ACC112 (cell line): ENCODE measurements around the gene ST3GAL6.

Experiments
- H2AFZ ChIP-seq: fragments of 200-600 bp; sonication (generic); one replicate; pipeline ENCODE4 v1.6.0; 2017; ENCODE audit warnings: antibody characterized with exemption, low read length; ENCODE audit not compliant: unreplicated experiment
- H3K27ac ChIP-seq: fragments of 200-600 bp; sonication (generic); 2 replicates; pipeline ENCODE4 v1.5.1; 2014; ENCODE audit warnings: low read depth, mild to moderate bottlenecking, antibody characterized with exemption, low read length, moderate library complexity
- H3K27me3 ChIP-seq: fragments of 200-600 bp; sonication (generic); 2 replicates; pipeline ENCODE4 v1.6.1; 2014; ENCODE audit warnings: mild to moderate bottlenecking, antibody characterized with exemption, low read length, moderate library complexity, mixed read lengths; ENCODE audit not compliant: insufficient read depth
- H3K36me3 ChIP-seq: fragments of 200-600 bp; sonication (generic); 2 replicates; pipeline ENCODE4 v1.6.1; 2016; ENCODE audit warnings: mild to moderate bottlenecking, antibody characterized with exemption, low read length, moderate library complexity, mixed read lengths; ENCODE audit not compliant: insufficient read depth
- H3K4me1 ChIP-seq: fragments of 200-600 bp; sonication (generic); one replicate; pipeline ENCODE4 v1.6.1; 2016; ENCODE audit warnings: low read length, mixed read lengths; ENCODE audit not compliant: insufficient read depth, unreplicated experiment, control insufficient read depth
- H3K4me3 ChIP-seq: fragments of 200-600 bp; sonication (generic); 2 replicates; pipeline ENCODE4 v1.5.1; 2014; ENCODE audit warnings: mild to moderate bottlenecking, low read depth, low read length
- H3K79me2 ChIP-seq: fragments of 200-600 bp; sonication (generic); one replicate; pipeline ENCODE4 v1.6.0; 2016; ENCODE audit warnings: low read length; ENCODE audit not compliant: control insufficient read depth, unreplicated experiment, insufficient read depth

Gene ST3GAL6

GRCh38 chr3:98800401-98800800 lies 37.3 kb downstream of the ST3GAL6 start:
- no peak overlapping the region for H3K27ac ChIP-seq

DNA sequence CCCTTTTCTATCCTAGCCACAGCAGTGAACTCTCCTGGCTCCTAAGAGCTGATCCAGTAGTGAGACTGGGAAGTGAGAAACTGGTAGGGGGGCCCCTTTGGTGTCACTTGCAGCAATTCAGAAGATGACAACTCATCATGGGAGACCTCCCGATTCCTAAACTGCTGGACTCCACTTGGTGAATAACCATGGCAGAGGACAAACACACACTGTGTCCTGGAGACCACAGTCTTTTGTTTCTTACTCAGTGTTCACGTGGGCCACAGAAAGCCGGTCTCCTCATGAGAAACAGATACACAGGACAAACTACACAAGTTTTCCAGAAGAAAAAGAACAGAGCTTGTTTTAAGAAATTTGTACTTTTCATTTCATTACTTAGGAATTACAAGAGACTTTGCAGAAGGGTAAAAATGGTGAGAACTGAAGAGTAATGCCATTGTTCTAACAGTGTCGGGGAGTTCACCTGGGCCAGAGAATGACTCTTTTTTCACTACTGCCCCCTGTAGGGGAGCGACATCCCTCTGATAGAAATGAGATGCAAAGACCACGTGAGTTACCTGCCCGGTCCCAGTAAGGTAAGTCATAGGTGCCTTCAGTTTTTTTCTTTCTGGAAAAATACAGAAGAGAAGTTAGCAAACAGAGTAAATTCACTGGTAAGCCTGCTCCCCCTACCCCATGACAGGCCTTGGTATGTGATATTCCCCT lies 38.1 kb downstream of the ST3GAL6 start:
- no peaks in the 10 kb centered on the region for H3K4me1 ChIP-seq
- peaks cover 50% of the 10 kb centered on the region for H3K36me3 ChIP-seq

More at GRCh38 chr3:98800401-98800800, 37.3 kb downstream of the ST3GAL6 start:
- no peaks in the 10 kb centered on the region for H3K27me3 ChIP-seq
- peaks cover 45% of the 10 kb centered on the region for H3K36me3 ChIP-seq
- no peaks in the 10 kb centered on the region for H3K4me1 ChIP-seq
- no peak overlapping the region for H3K4me3 ChIP-seq
- H2AFZ ChIP-seq = no peak overlapping the region
- H3K79me2 ChIP-seq = peaks cover under 1% of the 10 kb centered on the region

DNA sequence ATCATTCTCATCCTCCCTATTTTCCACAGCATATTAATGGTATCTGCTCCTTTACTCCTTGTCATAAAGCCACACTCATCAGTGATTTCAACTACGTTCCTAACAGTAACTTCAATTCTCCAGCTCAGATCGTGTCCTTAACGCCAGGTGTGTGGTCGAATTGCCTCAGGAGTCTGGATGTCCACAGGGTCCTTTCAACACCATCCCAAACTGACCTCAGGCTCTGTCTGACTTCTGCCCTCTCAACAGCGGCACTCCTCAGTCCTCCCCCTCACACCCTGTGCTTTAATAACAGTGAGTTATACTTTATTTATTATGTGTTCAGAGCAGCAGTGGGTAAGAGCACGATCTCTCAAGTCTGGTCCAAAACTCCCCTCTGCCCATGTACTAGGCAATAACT lies 42.4 kb downstream of the ST3GAL6 start:
- peaks cover 13% of the 10 kb centered on the region for H3K79me2 ChIP-seq
- no peak overlapping the region for H3K4me3 ChIP-seq
- no peak overlapping the region for H3K27ac ChIP-seq
- H3K4me1 ChIP-seq = peaks cover 30% of the 10 kb centered on the region
- no peaks in the 10 kb centered on the region for H3K27me3 ChIP-seq
- no peak overlapping the region for H2AFZ ChIP-seq
- peaks cover 67% of the 10 kb centered on the region for H3K36me3 ChIP-seq

More for the DNA sequence above, 38.1 kb downstream of the ST3GAL6 start:
- Histone ChIP-seq H3K4me3 (no peak overlapping the region), H3K27ac (no peak overlapping the region), H2AFZ (no peak overlapping the region), H3K27me3 (no peaks in the 10 kb centered on the region), H3K79me2 (peaks cover 5% of the 10 kb centered on the region)

DNA sequence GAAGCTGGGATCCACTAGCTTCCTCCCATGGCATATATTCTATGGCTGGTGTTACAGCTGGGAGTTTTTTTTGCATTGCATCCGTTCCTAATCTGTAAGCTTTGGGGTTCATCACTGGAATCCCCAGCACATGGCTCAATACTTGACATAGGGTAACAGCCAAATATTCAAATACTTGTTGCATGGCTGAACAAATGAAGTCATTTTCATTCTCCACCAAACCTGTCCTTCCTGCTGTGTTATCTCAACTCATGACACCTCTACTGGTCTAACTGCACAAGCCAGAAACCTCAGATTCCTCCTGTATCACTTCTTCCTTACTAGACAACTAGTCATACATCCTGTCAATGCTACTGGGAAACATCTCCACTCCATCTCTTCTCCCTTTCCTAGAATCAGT lies 43.4 kb downstream of the ST3GAL6 start:
- H3K27me3 ChIP-seq = no peaks in the 10 kb centered on the region
- H3K36me3 ChIP-seq = peaks cover 64% of the 10 kb centered on the region
- H2AFZ ChIP-seq = no peak overlapping the region

GRCh38 chr3:98807011-98807410 lies 43.9 kb downstream of the ST3GAL6 start:
- Histone ChIP-seq H3K79me2 (peaks cover 13% of the 10 kb centered on the region), H3K36me3 (peaks cover 66% of the 10 kb centered on the region), H2AFZ (no peak overlapping the region), H3K4me1 (peaks cover 30% of the 10 kb centered on the region), H3K4me3 (no peak overlapping the region), H3K27me3 (no peaks in the 10 kb centered on the region), H3K27ac (peak overlapping the region; percentile 78)

More for the DNA sequence above, 43.4 kb downstream of the ST3GAL6 start:
- peak overlapping the region; percentile 78 for H3K27ac ChIP-seq
- H3K4me3 ChIP-seq = no peak overlapping the region
- H3K79me2 ChIP-seq = peaks cover 13% of the 10 kb centered on the region
- H3K4me1 ChIP-seq = peaks cover 30% of the 10 kb centered on the region

DNA sequence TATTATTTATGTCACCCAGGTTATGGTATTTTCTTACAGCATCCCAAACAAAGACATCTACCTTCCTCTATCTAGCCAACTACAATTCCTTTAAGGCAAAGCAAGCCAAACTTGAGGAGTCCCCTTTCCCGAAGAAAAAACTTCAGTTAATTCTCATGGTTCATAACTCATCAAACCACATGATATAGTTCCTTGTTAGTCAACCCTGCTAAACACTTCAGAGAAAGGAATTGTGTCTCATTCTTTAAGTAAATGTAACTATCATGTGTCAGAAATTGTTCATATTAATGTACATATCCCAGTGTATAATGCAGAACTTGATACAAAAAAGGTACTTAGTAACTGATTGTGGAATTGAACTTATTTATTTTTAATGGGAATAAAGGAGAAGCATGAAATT lies 44.4 kb downstream of the ST3GAL6 start:
- H3K36me3 ChIP-seq = peaks cover 69% of the 10 kb centered on the region
- H2AFZ ChIP-seq = no peak overlapping the region
- H3K4me3 ChIP-seq = no peak overlapping the region
- peaks cover 13% of the 10 kb centered on the region for H3K79me2 ChIP-seq
- H3K4me1 ChIP-seq = peaks cover 30% of the 10 kb centered on the region
- H3K27me3 ChIP-seq = no peaks in the 10 kb centered on the region
- H3K27ac ChIP-seq = peak overlapping the region; percentile 78

DNA sequence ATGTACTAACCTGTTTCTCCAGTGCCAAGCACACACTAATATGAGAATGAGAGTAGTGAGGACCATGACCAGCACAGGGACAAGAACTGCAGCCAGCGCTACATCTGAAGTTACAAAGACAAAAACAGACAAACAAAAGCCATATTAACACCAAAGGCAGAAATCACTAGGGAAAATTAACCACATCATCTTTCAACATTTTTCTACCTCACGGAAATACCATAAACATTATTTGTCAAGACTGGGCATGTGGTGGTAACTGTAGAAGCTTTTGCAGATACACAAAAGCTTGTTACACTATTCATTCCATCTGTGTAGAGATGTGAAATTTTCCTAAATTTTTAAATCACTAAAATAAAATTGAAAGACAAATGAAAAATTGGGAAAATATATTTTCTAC lies 44.9 kb downstream of the ST3GAL6 start:
- Histone ChIP-seq H3K79me2 (peaks cover 13% of the 10 kb centered on the region), H2AFZ (no peak overlapping the region), H3K27me3 (no peaks in the 10 kb centered on the region), H3K4me1 (peaks cover 30% of the 10 kb centered on the region), H3K36me3 (peaks cover 69% of the 10 kb centered on the region), H3K4me3 (no peak overlapping the region), H3K27ac (peak overlapping the region; percentile 78)

DNA sequence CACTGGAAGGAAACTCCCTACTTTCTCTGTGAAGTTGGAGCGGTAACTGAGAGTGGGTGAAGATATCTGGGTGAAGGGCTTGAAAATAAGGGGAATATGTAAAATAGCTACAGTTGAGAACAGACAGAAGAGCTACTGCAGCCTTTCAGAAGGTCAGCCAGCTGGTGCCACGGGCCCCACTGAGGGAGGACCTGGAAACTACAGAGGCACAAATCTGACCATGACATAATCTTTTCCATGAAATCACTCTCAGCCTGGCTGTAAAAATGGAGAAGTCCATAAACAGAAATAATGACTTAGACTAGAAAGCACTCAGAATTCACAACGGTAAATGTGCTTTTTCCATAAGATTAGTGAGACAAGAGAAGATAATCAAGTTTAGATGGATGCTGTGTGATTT lies 46.4 kb downstream of the ST3GAL6 start:
- H3K79me2 ChIP-seq = peaks cover 21% of the 10 kb centered on the region
- no peaks in the 10 kb centered on the region for H3K27me3 ChIP-seq
- no peak overlapping the region for H2AFZ ChIP-seq
- peak overlapping the region; percentile 20 for H3K27ac ChIP-seq
- peaks cover 30% of the 10 kb centered on the region for H3K4me1 ChIP-seq
- peaks cover 79% of the 10 kb centered on the region for H3K36me3 ChIP-seq
- H3K4me3 ChIP-seq = no peak overlapping the region

GRCh38 chr3:98811048-98811447 lies 47.9 kb downstream of the ST3GAL6 start:
- H3K27ac ChIP-seq = no peak overlapping the region
- peaks cover 44% of the 10 kb centered on the region for H3K4me1 ChIP-seq

GRCh38 chr3:98812851-98813374 lies 49.8 kb downstream of the ST3GAL6 start:
- H3K27ac ChIP-seq = no peak overlapping the region
- peaks cover 66% of the 10 kb centered on the region for H3K36me3 ChIP-seq
- peaks cover 48% of the 10 kb centered on the region for H3K4me1 ChIP-seq
- H3K27me3 ChIP-seq = no peaks in the 10 kb centered on the region
- H3K79me2 ChIP-seq = peaks cover 28% of the 10 kb centered on the region
- H2AFZ ChIP-seq = no peak overlapping the region
- no peak overlapping the region for H3K4me3 ChIP-seq

More at GRCh38 chr3:98811048-98811447, 47.9 kb downstream of the ST3GAL6 start:
- no peaks in the 10 kb centered on the region for H3K27me3 ChIP-seq
- H2AFZ ChIP-seq = no peak overlapping the region
- peaks cover 72% of the 10 kb centered on the region for H3K36me3 ChIP-seq
- peaks cover 16% of the 10 kb centered on the region for H3K79me2 ChIP-seq
- no peak overlapping the region for H3K4me3 ChIP-seq

- H3K4me3 ChIP-seq = no peak overlapping the region
- H3K79me2 ChIP-seq = peaks cover 33% of the 10 kb centered on the region
- H3K27ac ChIP-seq = peak overlapping the region; percentile 56
- no peaks in the 10 kb centered on the region for H3K27me3 ChIP-seq
- H2AFZ ChIP-seq = no peak overlapping the region
- H3K4me1 ChIP-seq = peaks cover 35% of the 10 kb centered on the region
- H3K36me3 ChIP-seq = peaks cover 61% of the 10 kb centered on the region
These were observed 51.8 kb downstream of the ST3GAL6 start for GRCh38 chr3:98814817-98815420.
